Activated naive CD4-positive, alpha-beta T cell treated with anti-CD3 and anti-CD28 coated beads for 36 hours (primary cell): Measurements from ENCODE around the gene CEP104. TPM values are rescaled to one million over a fixed set of nuclear protein-coding genes. Genes with fewer than 3 reads are reported as not detected.

Source experiments
- CTCF ChIA-PET: fragments of 350-600 bp; sonication (Branson Sonifier 250); formaldehyde crosslinking; loops from one replicate; lab custom pipeline; 2021; ENCODE audit warnings: antibody characterized with exemption; lab: Charles Lee
- DNase-seq: peaks from one replicate; pipeline ENCODE4 v3.0.0-alpha.2; 2020
- H3K27ac Mint-ChIP-seq: one replicate; pipeline ENCODE4 v1.8.0; 2021; ENCODE audit warnings: mild to moderate bottlenecking, mixed read lengths
- H3K27me3 Mint-ChIP-seq: one replicate; pipeline ENCODE4 v1.8.0; 2021; ENCODE audit warnings: low read depth, mixed read lengths
- H3K36me3 Mint-ChIP-seq: one replicate; pipeline ENCODE4 v1.8.0; 2021; ENCODE audit warnings: low read depth, mixed read lengths
- H3K4me1 Mint-ChIP-seq: one replicate; pipeline ENCODE4 v1.8.0; 2021; ENCODE audit warnings: low read depth, mixed read lengths
- H3K4me3 Mint-ChIP-seq: one replicate; pipeline ENCODE4 v1.8.0; 2021; ENCODE audit warnings: mild to moderate bottlenecking, moderate library complexity, mixed read lengths
- H3K9me3 Mint-ChIP-seq: one replicate; pipeline ENCODE4 v1.8.0; 2021; ENCODE audit warnings: mixed read lengths
- intact Hi-C: fragments of 100-400 bp; cut with micrococcal nuclease; formaldehyde crosslinking; loops from one replicate; pipeline ENCODE4 v1.15.1; 2023
- total RNA-seq, 2 experiments: library from RNA; stranded (reverse); gene quantifications; one replicate each; pipeline ENCODE4 v1.2.3, GENCODE V29; 2021

Gene CEP104
- total RNA-seq, 2 experiments from 2014 or later, result 25.4 to 27.3 TPM

- no peaks in the 10 kb centered on the region for H3K36me3 Mint-ChIP-seq
- no peaks in the 10 kb centered on the region for H3K9me3 Mint-ChIP-seq
- peaks cover 12% of the 10 kb centered on the region for H3K4me1 Mint-ChIP-seq
- H3K4me3 Mint-ChIP-seq, result no peak overlapping the region
- CTCF ChIA-PET, result interaction anchor here (0.7 kb wide), 1 partner anchor 14 kb away, joined by 3 read pairs; no protein-coding TSS in a partner anchor
- H3K27me3 Mint-ChIP-seq, result peaks cover 6% of the 10 kb centered on the region
- H3K27ac Mint-ChIP-seq, result no peak overlapping the region
- intact Hi-C loops, result no loop called here
- no peak for DNase-seq
These were observed 88.1 kb downstream of the CEP104 start for GRCh38 chr1:3768811-3769390.

GRCh38 chr1:3767328-3767925 is 89.6 kb downstream of the CEP104 start:
- H3K4me3 Mint-ChIP-seq, result no peak overlapping the region
- peaks cover 12% of the 10 kb centered on the region for H3K4me1 Mint-ChIP-seq
- intact Hi-C loops, result no loop called here
- CTCF ChIA-PET, result interaction anchor here (0.6 to 1.1 kb wide), 2 partner anchors 43 kb away, joined by 3 read pairs; no protein-coding TSS in a partner anchor
- no peaks in the 10 kb centered on the region for H3K36me3 Mint-ChIP-seq
- H3K27ac Mint-ChIP-seq, result no peak overlapping the region
- peaks cover 6% of the 10 kb centered on the region for H3K27me3 Mint-ChIP-seq
- DNase-seq, result no peak
- H3K9me3 Mint-ChIP-seq, result no peaks in the 10 kb centered on the region

- Mint-ChIP-seq H3K9me3 (peaks cover 5% of the 10 kb centered on the region), H3K36me3 (no peaks in the 10 kb centered on the region), H3K4me1 (no peaks in the 10 kb centered on the region), H3K27me3 (peaks cover 18% of the 10 kb centered on the region), H3K4me3 (no peak overlapping the region), H3K27ac (no peak overlapping the region)
- CTCF ChIA-PET, result no interaction called here
- intact Hi-C loops, result no loop called here
- no peak for DNase-seq
These were observed 93.5 kb downstream of the CEP104 start for GRCh38 chr1:3763351-3764125.

- no peak overlapping the region for H3K4me3 Mint-ChIP-seq
- H3K27me3 Mint-ChIP-seq, result peaks cover 18% of the 10 kb centered on the region
- no peaks in the 10 kb centered on the region for H3K4me1 Mint-ChIP-seq
- H3K36me3 Mint-ChIP-seq, result no peaks in the 10 kb centered on the region
- H3K27ac Mint-ChIP-seq, result no peak overlapping the region
- DNase-seq, result no peak
- H3K9me3 Mint-ChIP-seq, result peaks cover 5% of the 10 kb centered on the region
- CTCF ChIA-PET, result no interaction called here
- intact Hi-C loops, result no loop called here
These were observed 94.2 kb downstream of the CEP104 start for GRCh38 chr1:3762873-3763228.

- H3K4me3 Mint-ChIP-seq, result no peak overlapping the region
- H3K27me3 Mint-ChIP-seq, result peaks cover 18% of the 10 kb centered on the region
- H3K27ac Mint-ChIP-seq, result no peak overlapping the region
- peaks cover 5% of the 10 kb centered on the region for H3K9me3 Mint-ChIP-seq
- H3K4me1 Mint-ChIP-seq, result no peaks in the 10 kb centered on the region
- CTCF ChIA-PET, result interaction anchor here (0.7 kb wide), 1 partner anchor 111 kb away, joined by 3 read pairs; no protein-coding TSS in a partner anchor
- H3K36me3 Mint-ChIP-seq, result no peaks in the 10 kb centered on the region
- intact Hi-C loops, result no loop called here
- DNase-seq, result no peak
These were observed 94.7 kb downstream of the CEP104 start for GRCh38 chr1:3762151-3762872.

Other genes with a start within 250 kb of the CEP104 start
- 1 to 10 TPM; 5.8 to 5.9 TPM for gene MEGF6, start 245.7 kb downstream of the CEP104 start, total RNA-seq
- gene TPRG1L, start 232.2 kb downstream of the CEP104 start, total RNA-seq, result 1 to 10 TPM; 6.8 TPM
- gene WRAP73, start 207.1 kb downstream of the CEP104 start, total RNA-seq, result 10 to 100 TPM; 32.4 to 35.4 TPM
- under 1 TPM; 0.20 to 0.43 TPM for gene TP73, start 204.7 kb downstream of the CEP104 start, total RNA-seq
- not detected for gene CCDC27, start 104.8 kb downstream of the CEP104 start, total RNA-seq
- 1 to 10 TPM in 1 of 2 experiments, under 1 TPM in 1; 0.83 to 2.0 TPM for gene SMIM1, start 84.5 kb downstream of the CEP104 start, total RNA-seq
- 10 to 100 TPM; 22.0 to 23.9 TPM for gene LRRC47, start 60.7 kb downstream of the CEP104 start, total RNA-seq
- 1 to 10 TPM; 6.3 to 6.5 TPM for gene DFFB, start 265 bp upstream of the CEP104 start, total RNA-seq
- gene C1orf174, start 43.1 kb upstream of the CEP104 start, total RNA-seq, result 10 to 100 TPM; 29.5 to 30.6 TPM